Skeletal muscle satellite cell (primary cell): ENCODE measurements around the gene AGPAT3.

Experiments used
- H3K27me3 ChIP-seq: 2 replicates; pipeline ENCODE4 v1.7.0; 2013; ENCODE audit warnings: low read length; ENCODE audit not compliant: control insufficient read depth, insufficient read depth
- H3K36me3 ChIP-seq: 2 replicates; pipeline ENCODE4 v1.7.0; 2013; ENCODE audit warnings: mild to moderate bottlenecking, control low read depth, low read length; ENCODE audit not compliant: insufficient read depth
- H3K4me1 ChIP-seq: 2 replicates; pipeline ENCODE4 v1.7.0; 2013; ENCODE audit warnings: low read length; ENCODE audit not compliant: control insufficient read depth, insufficient read depth
- H3K4me2 ChIP-seq: 2 replicates; pipeline ENCODE4 v1.7.0; 2013; ENCODE audit warnings: mild to moderate bottlenecking, low read length
- H3K4me3 ChIP-seq: 2 replicates; pipeline ENCODE4 v1.7.0; 2013; ENCODE audit warnings: low read length
- H3K9ac ChIP-seq: 2 replicates; pipeline ENCODE4 v1.7.0; 2013; ENCODE audit warnings: mild to moderate bottlenecking, low read depth, low read length, moderate library complexity
- H3K9me3 ChIP-seq: replicated peaks from 2 replicates; pipeline ENCODE4 v1.7.0; 2013; ENCODE audit warnings: mild to moderate bottlenecking, control low read depth, low read length

AGPAT3 gene

GRCh38 chr21:43825242-43825935 is 39.6 kb upstream of the AGPAT3 start:
- Histone ChIP-seq H3K36me3 (no peaks in the 10 kb centered on the region), H3K9me3 (no peaks in the 10 kb centered on the region), H3K4me3 (no peak overlapping the region), H3K27me3 (peaks cover 10% of the 10 kb centered on the region), H3K4me2 (no peak overlapping the region), H3K9ac (no peak overlapping the region), H3K4me1 (peaks cover 15% of the 10 kb centered on the region)

GRCh38 chr21:43825936-43826622 is 38.9 kb upstream of the AGPAT3 start:
- Histone ChIP-seq H3K4me2 (no peak overlapping the region), H3K36me3 (no peaks in the 10 kb centered on the region), H3K9ac (no peak overlapping the region), H3K27me3 (peaks cover 17% of the 10 kb centered on the region), H3K4me1 (peaks cover 15% of the 10 kb centered on the region), H3K9me3 (no peaks in the 10 kb centered on the region), H3K4me3 (no peak overlapping the region)

GRCh38 chr21:43826623-43826974 is 38.4 kb upstream of the AGPAT3 start:
- Histone ChIP-seq H3K27me3 (peaks cover 21% of the 10 kb centered on the region), H3K36me3 (no peaks in the 10 kb centered on the region), H3K9ac (no peak overlapping the region), H3K4me2 (no peak overlapping the region), H3K4me3 (no peak overlapping the region), H3K9me3 (no peaks in the 10 kb centered on the region), H3K4me1 (peaks cover 15% of the 10 kb centered on the region)

GRCh38 chr21:43827015-43827611 is 37.9 kb upstream of the AGPAT3 start:
- Histone ChIP-seq H3K27me3 (peaks cover 23% of the 10 kb centered on the region), H3K4me2 (peak overlapping the region; percentile 11), H3K4me3 (no peak overlapping the region), H3K36me3 (no peaks in the 10 kb centered on the region), H3K9me3 (no peaks in the 10 kb centered on the region), H3K9ac (no peak overlapping the region), H3K4me1 (peaks cover 15% of the 10 kb centered on the region)

- Histone ChIP-seq H3K36me3 (no peaks in the 10 kb centered on the region), H3K4me3 (no peak overlapping the region), H3K27me3 (peaks cover 26% of the 10 kb centered on the region), H3K4me1 (peaks cover 13% of the 10 kb centered on the region), H3K9ac (no peak overlapping the region), H3K4me2 (no peak overlapping the region), H3K9me3 (no peaks in the 10 kb centered on the region)
Observed at GRCh38 chr21:43829161-43829560, 35.9 kb upstream of the AGPAT3 start.

GRCh38 chr21:43829575-43830119 is 35.4 kb upstream of the AGPAT3 start:
- Histone ChIP-seq H3K9me3 (no peaks in the 10 kb centered on the region), H3K9ac (no peak overlapping the region), H3K4me1 (peaks cover 9% of the 10 kb centered on the region), H3K36me3 (no peaks in the 10 kb centered on the region), H3K27me3 (peaks cover 26% of the 10 kb centered on the region), H3K4me3 (no peak overlapping the region), H3K4me2 (no peak overlapping the region)

- Histone ChIP-seq H3K4me2 (no peak overlapping the region), H3K36me3 (no peaks in the 10 kb centered on the region), H3K27me3 (peaks cover 43% of the 10 kb centered on the region), H3K4me1 (no peaks in the 10 kb centered on the region), H3K9me3 (no peaks in the 10 kb centered on the region), H3K9ac (no peak overlapping the region), H3K4me3 (no peak overlapping the region)
Observed at GRCh38 chr21:43832158-43832550, 32.9 kb upstream of the AGPAT3 start.

- H3K4me2 ChIP-seq: no peak overlapping the region
- H3K4me1 ChIP-seq: no peaks in the 10 kb centered on the region
- H3K9me3 ChIP-seq: no peaks in the 10 kb centered on the region
- no peak overlapping the region for H3K4me3 ChIP-seq
- no peak overlapping the region for H3K9ac ChIP-seq
- H3K36me3 ChIP-seq: no peaks in the 10 kb centered on the region
- H3K27me3 ChIP-seq: peaks cover 48% of the 10 kb centered on the region
Observed at GRCh38 chr21:43832648-43833047, 32.4 kb upstream of the AGPAT3 start.

GRCh38 chr21:43834146-43834905 is 30.7 kb upstream of the AGPAT3 start:
- Histone ChIP-seq H3K36me3 (no peaks in the 10 kb centered on the region), H3K4me1 (no peaks in the 10 kb centered on the region), H3K4me2 (no peak overlapping the region), H3K9me3 (no peaks in the 10 kb centered on the region), H3K9ac (no peak overlapping the region), H3K27me3 (peaks cover 53% of the 10 kb centered on the region), H3K4me3 (no peak overlapping the region)

GRCh38 chr21:43835050-43835449 is 30.0 kb upstream of the AGPAT3 start:
- H3K4me1 ChIP-seq: no peaks in the 10 kb centered on the region
- peaks cover 52% of the 10 kb centered on the region for H3K27me3 ChIP-seq
- H3K36me3 ChIP-seq: no peaks in the 10 kb centered on the region
- H3K4me3 ChIP-seq: no peak overlapping the region
- no peaks in the 10 kb centered on the region for H3K9me3 ChIP-seq
- no peak overlapping the region for H3K4me2 ChIP-seq
- H3K9ac ChIP-seq: no peak overlapping the region

DNA sequence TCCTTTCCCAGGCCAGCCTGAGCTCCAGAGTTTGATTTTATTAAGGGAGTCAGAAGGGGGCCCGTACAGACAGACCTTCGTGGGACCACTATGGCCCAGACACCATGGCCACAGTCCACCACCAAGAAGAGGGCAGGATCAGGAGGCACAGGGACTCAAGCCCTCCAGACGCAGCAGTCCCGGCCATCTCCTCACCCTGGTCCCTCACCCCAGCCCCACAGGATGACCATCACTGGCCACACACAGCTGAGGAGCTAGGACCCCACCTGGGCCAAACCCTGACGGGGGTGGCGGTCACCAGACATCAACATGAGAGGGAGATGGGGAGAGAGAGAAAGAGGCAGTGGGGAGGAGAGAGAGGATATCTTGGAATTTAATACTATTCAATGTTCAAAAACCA is 29.2 kb upstream of the AGPAT3 start:
- Histone ChIP-seq H3K9me3 (no peaks in the 10 kb centered on the region), H3K4me3 (no peak overlapping the region), H3K9ac (no peak overlapping the region), H3K36me3 (no peaks in the 10 kb centered on the region), H3K4me2 (no peak overlapping the region), H3K27me3 (peaks cover 48% of the 10 kb centered on the region), H3K4me1 (no peaks in the 10 kb centered on the region)
